Stomach (tissue), 9 donors: ENCODE measurements around the gene ATP4B. TPM values are rescaled to one million over a fixed set of nuclear protein-coding genes. Genes with fewer than 3 reads are reported as not detected.

Experiments used
- DNase-seq, 2 donors: peaks; one replicate each; pipeline versions ENCODE4 v3.0.0 to v3.0.0-alpha.2; 2013 to 2019
- H3K27ac ChIP-seq, 5 donors: fragments of 200-600 bp in 4 of 5; sonication (generic) in 4 of 5; one replicate each; pipeline ENCODE4 v1.5.1; 2013 to 2019; ENCODE audit warnings: mild to moderate bottlenecking in 1 of 5, moderate library complexity in 1 of 5
- H3K27me3 ChIP-seq, 3 donors: fragments of 200-600 bp; sonication (generic); one replicate each; pipeline ENCODE4 v1.5.1; 2017 to 2019; ENCODE audit warnings: mixed run types in 1 of 3
- H3K36me3 ChIP-seq, 4 donors: fragments of 200-600 bp; sonication (generic); 1 replicate in 3 of 4; 2 replicates in 1 of 4; pipeline ENCODE4 v1.5.1; 2016 to 2019
- H3K4me1 ChIP-seq, 4 donors: fragments of 200-600 bp; sonication (generic); one replicate each; pipeline ENCODE4 v1.5.1; 2016 to 2019
- H3K4me3 ChIP-seq, 4 donors: fragments of 200-600 bp; sonication (generic) in 3 of 4; one replicate each; pipeline ENCODE4 v1.5.1; 2016 to 2019; ENCODE audit warnings: mild to moderate bottlenecking in 1 of 4
- H3K9me3 ChIP-seq, 4 donors: fragments of 200-600 bp; sonication (generic); one replicate each; pipeline ENCODE4 v1.5.1; 2016 to 2019
- EP300 ChIP-seq: sonication (generic); formaldehyde crosslinking; IDR thresholded peaks from one replicate; pipeline ENCODE4 v1.6.1; 2017; ENCODE audit warnings: antibody characterized with exemption
- POLR2A ChIP-seq, 4 donors: fragments of 450-650 bp; IDR thresholded peaks; one replicate each; pipeline ENCODE4 v1.6.1; 2016; ENCODE audit warnings: antibody characterized with exemption in 4 of 4, control low read depth in 2 of 4, mild to moderate bottlenecking in 1 of 4, moderate library complexity in 1 of 4
- POLR2AphosphoS5 ChIP-seq, 3 donors: sonication (generic); formaldehyde crosslinking; IDR thresholded peaks; one replicate each; pipeline ENCODE4 v1.6.1; 2016; ENCODE audit warnings: antibody characterized with exemption in 3 of 3
- WGBS, 5 donors: extraction: QIAGEN DNeasy Blood & Tissue Kit in 3 of 5; methylation state at CpG; one replicate each; pipeline versions ENCODE4 v1.1.5 to v1.1.7; 2013 to 2018; 5-methylcytosine and 5-hydroxymethylcytosine counted together
- intact Hi-C: fragments of 100-400 bp; cut with DNase I; formaldehyde crosslinking; loops from one replicate; pipeline ENCODE4 v1.15.1; 2023; ENCODE audit warnings: low total_unique reads
- polyA plus RNA-seq, 3 donors: library from polyadenylated mRNA; stranded (reverse); fragments of 200-250 nt; gene quantifications; one replicate each; pipeline ENCODE4 v1.2.3, GENCODE V29; 2013
- total RNA-seq, 5 donors: library from RNA; depleted of rRNA; stranded (reverse); fragments of >200 nt; gene quantifications; one replicate each; pipeline versions ENCODE4 v1.1.0 to v1.2.3, GENCODE V29; 2014 to 2016
- TF ChIP-seq, protein P1 (sequence below), 7 experiments: fragments of 450-650 bp in 4 of 7; fragments of 200-600 bp in 3 of 7; sonication (generic) in 3 of 7; IDR thresholded peaks; one replicate each; pipeline ENCODE4 v1.5.1; 2016 to 2019; ENCODE audit warnings: antibody characterized with exemption in 7 of 7, control low read depth in 2 of 7, mild to moderate bottlenecking in 1 of 7
- donor health status: healthy with polysubstance abuse.
- donor health status: Bipolar disorder and iron deficiency.
- donor health status: healthy.

The ATP4B gene
- total and polyA plus RNA-seq, 8 donors: 0.87 to 585 (median 278) TPM

DNA sequence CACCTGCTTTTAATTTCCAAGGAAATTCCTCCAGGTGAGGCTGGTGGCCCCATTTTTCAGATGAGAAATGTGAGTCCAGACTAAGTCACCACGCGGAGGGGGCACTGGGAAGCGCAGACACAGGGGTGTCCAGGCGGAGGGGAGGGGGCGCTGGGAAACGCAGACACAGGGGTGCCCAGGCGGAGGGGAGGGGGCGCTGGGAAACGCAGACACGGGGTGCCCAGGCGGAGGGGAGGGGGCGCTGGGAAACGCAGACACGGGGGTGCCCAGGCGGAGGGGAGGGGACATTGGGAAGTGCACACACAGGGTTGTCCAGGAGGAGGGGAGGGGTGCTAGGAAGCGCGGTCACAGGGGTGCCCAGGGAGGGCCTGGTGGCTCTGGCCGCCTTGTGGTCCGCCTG lies 12.5 kb upstream of the ATP4B start:
- H3K9me3 ChIP-seq: no peaks in the 10 kb centered on the region
- H3K27me3 ChIP-seq: peaks cover 0 to 12% (median 0%) of the 10 kb centered on the region in 3 donors
- no peak overlapping the region for H3K4me3 ChIP-seq
- no peak overlapping the region for H3K27ac ChIP-seq
- H3K4me1 ChIP-seq: peaks cover 0 to 4% (median 0%) of the 10 kb centered on the region in 4 donors
- intact Hi-C loops: no loop called here
- DNase-seq: peak in 1 of 2 donors; percentile 17
- TF ChIP-seq, protein P1, sequence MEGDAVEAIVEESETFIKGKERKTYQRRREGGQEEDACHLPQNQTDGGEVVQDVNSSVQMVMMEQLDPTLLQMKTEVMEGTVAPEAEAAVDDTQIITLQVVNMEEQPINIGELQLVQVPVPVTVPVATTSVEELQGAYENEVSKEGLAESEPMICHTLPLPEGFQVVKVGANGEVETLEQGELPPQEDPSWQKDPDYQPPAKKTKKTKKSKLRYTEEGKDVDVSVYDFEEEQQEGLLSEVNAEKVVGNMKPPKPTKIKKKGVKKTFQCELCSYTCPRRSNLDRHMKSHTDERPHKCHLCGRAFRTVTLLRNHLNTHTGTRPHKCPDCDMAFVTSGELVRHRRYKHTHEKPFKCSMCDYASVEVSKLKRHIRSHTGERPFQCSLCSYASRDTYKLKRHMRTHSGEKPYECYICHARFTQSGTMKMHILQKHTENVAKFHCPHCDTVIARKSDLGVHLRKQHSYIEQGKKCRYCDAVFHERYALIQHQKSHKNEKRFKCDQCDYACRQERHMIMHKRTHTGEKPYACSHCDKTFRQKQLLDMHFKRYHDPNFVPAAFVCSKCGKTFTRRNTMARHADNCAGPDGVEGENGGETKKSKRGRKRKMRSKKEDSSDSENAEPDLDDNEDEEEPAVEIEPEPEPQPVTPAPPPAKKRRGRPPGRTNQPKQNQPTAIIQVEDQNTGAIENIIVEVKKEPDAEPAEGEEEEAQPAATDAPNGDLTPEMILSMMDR (IDR thresholded peaks at IDR 0.05): no peak
- no peak for TF ChIP-seq POLR2AphosphoS5 (IDR thresholded peaks at IDR 0.05)
- WGBS, 5 donors: 89 to 94% (median 92%) methylated on average over 17 to 19 of the region's 19 CpGs
- no peaks in the 10 kb centered on the region for H3K36me3 ChIP-seq

DNA sequence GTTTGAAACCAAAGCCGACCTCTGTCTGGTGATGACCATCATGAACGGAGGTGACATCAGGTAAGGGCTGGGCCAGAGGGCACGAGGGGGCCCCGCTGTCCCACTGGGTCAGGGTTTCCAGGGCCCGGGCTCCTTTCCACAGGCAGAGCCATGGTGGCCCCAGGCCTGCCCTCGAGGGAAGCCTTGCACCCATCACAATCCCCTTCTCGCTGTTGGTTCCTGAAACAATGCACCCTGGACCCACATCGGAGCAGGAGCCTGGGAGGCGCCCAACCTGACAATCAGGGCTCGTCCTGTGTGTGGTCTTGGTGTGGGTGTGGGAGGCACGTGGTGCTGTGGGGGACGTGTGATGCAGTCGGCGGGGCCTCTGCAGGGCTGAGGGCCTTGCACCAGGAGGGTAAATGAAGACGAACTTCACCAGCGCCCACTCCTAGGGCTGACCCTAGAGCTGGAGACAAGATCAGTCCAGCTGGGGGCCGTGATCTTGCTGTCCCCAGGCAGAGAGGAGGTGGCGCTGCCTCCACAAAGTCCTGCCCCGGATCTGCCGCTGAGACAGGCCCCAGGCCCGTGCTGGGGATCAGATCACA lies 11.8 kb upstream of the ATP4B start:
- H3K4me1 ChIP-seq: peaks cover 4 to 11% (median 5%) of the 10 kb centered on the region in 4 donors
- no peak overlapping the region for H3K4me3 ChIP-seq
- H3K9me3 ChIP-seq: no peaks in the 10 kb centered on the region
- 86 to 92% (median 86%) methylated on average over 18 to 21 of the region's 21 CpGs for WGBS, 5 donors
- intact Hi-C loops: no loop called here
- DNase-seq: peak in 1 of 2 donors; percentile 24
- TF ChIP-seq POLR2AphosphoS5 (IDR thresholded peaks at IDR 0.05): no peak
- TF ChIP-seq POLR2A (IDR thresholded peaks at IDR 0.05): no peak
- no peak for TF ChIP-seq EP300
- TF ChIP-seq, protein P1 (IDR thresholded peaks at IDR 0.05): no peak
- H3K36me3 ChIP-seq: no peaks in the 10 kb centered on the region
- peaks cover 0 to 19% (median 0%) of the 10 kb centered on the region in 3 donors for H3K27me3 ChIP-seq
- H3K27ac ChIP-seq: no peak overlapping the region

DNA sequence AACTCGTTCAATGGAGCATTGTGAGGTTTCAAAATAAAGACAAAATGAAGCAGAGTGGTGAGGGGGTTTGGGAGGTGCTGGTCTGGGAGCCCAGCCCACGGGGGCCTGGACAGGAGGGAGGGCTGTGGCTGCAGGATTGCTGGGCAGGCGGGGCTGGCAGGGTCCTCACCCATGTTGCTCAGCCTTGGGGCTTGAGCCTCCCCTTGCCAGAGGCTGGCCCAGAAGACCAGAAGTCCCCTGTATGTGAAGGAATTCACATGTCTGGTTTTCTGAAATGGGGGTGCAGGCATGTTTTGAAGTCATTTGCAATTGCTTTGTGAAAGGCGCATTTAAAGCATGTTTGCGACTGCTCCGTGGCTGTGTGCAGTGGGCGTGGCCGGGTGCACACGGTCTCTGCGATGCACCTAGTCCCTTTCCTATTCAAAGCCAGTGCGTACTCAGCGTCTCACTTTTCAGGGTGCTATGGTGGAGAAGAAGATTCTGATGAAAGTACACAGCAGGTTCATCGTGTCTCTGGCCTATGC lies 11.3 kb upstream of the ATP4B start:
- Histone ChIP-seq H3K4me1 (peaks cover 9 to 16% (median 10%) of the 10 kb centered on the region in 4 donors), H3K9me3 (no peaks in the 10 kb centered on the region), H3K36me3 (no peaks in the 10 kb centered on the region), H3K27me3 (peaks cover 0 to 19% (median 0%) of the 10 kb centered on the region in 3 donors), H3K27ac (no peak overlapping the region), H3K4me3 (no peak overlapping the region)
- intact Hi-C loops: no loop called here
- peak in 1 of 2 donors; percentile 16 for DNase-seq
- 60 to 71% (median 64%) methylated on average over 13 of the region's 13 CpGs for WGBS, 5 donors
- TF ChIP-seq, protein P1 (IDR thresholded peaks at IDR 0.05): no peak
- TF ChIP-seq POLR2A (IDR thresholded peaks at IDR 0.05) (no peak), EP300 (no peak), POLR2AphosphoS5 (IDR thresholded peaks at IDR 0.05) (no peak)

DNA sequence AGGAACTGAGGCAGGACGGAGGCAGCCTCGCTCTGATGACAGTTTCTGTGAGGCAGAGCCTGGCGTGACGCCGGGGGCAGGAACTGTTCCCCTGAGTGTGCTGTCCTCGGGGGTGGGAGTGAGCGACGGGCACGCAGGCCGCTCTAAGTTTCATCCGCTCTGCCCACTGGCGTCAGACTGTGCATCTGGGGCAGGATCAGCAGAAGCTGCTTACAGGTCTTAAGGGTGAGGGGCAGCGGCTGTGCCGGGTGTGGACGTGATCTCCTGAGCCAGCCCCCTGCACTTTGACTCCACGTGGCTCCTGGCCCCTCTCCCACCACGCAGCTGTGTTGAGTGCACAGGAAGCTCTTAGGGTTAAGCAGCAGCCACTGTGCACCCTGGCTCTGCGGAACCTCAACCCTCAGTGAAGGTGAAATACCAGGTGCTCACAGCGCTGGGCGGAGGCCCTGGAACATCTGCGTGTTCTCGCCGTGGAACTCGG lies 10.5 kb upstream of the ATP4B start:
- Histone ChIP-seq H3K4me3 (no peak overlapping the region), H3K27ac (no peak overlapping the region), H3K9me3 (no peaks in the 10 kb centered on the region), H3K4me1 (peaks cover 10 to 21% (median 12%) of the 10 kb centered on the region in 4 donors), H3K27me3 (peaks cover 0 to 19% (median 0%) of the 10 kb centered on the region in 3 donors), H3K36me3 (no peaks in the 10 kb centered on the region)
- WGBS, 5 donors: 71 to 79% (median 77%) methylated on average over 21 to 24 of the region's 24 CpGs
- peak in 1 of 2 donors; percentile 22 for DNase-seq
- TF ChIP-seq POLR2A (IDR thresholded peaks at IDR 0.05) (no peak), POLR2AphosphoS5 (IDR thresholded peaks at IDR 0.05) (no peak), EP300 (no peak)
- TF ChIP-seq, protein P1 (IDR thresholded peaks at IDR 0.05): no peak
- intact Hi-C loops: no loop called here
